ENCODE measurements around the gene OR56B1.

DNA sequence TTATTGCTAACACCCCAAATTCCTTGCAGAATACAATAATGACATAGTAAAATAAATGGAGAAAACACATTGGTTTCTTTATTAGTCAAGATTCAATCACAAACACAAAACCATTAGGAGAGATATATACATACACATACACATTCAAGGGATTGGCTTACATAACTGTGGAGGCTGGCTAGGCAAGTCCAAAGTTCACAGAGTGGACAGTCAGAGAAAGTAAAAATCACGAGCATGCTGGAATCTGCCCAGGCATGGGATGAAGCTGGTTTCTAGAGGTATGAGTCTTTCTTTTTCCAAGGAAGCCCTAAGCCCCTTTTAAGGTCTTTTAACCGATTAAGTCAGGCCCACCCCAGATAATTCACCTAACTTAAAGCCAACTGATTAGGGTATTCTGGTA, 13.6 kb upstream of the OR56B1 start:
- TF ChIP-seq CTCF (conservative IDR thresholded peaks at IDR 0.05; ENCODE audit: low read length) = no peak
- TF ChIP-seq EZH2phosphoT487 (IDR thresholded peaks at IDR 0.05; ENCODE audit: borderline replicate concordance, low read depth, low read length) = no peak

All from OCI-LY7 (cell line).